HG03095 (cell line): ENCODE results near the gene PRM1.

Experiments used
- ATAC-seq: cut with Tn5 transposase; IDR thresholded peaks from one replicate; pipeline ENCODE4 v1.9.1; 2021; ENCODE audit warnings: moderate library complexity; ENCODE audit not compliant: unreplicated experiment

Gene PRM1

DNA sequence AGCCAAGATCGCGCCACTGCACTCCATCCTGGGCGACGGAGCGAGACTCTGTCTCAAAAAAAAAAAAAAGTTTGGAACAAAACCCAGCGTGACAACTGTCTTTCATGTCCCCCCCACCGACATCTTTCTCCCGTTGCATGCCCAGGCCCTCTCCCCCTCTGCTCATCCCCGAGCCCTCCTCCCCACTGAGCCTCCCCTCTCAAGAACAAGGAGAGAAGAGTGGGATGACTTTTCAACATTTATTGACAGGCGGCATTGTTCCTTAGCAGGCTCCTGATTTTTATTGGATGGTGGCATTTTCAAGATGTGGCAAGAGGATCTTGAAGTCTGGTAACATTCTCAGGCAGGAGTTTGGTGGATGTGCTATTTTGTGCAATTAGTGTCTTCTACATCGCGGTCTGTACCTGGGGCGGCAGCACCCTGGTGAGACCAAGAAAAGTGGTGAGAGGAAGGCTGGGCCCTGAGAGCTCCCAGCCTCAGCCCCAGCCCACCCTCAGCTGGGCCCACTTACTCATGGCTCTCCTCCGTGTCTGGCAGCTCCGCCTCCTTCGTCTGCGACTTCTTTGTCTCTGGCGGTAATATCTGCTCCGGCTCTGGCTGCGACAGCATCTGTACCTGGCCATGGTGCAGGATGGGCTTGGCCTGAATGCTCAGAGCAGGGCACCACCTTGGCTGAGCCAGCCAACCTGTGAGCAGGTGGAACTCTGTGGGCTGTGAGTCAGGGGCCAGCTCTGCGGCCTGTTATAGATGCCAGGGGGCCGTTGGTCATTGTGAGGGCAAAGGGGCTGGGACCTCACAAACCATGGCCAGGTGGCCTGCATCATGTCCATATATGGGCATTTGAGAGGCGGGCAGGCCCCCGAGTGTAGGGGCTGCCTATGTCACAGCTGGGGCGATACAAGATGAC, at the start of gene PRM1:
PRM1 (minus strand) TSS at position 715 of the 907 bp plus-strand sequence; CDS start at position 623, 92 bp downstream.
- ATAC-seq, result no peak

DNA sequence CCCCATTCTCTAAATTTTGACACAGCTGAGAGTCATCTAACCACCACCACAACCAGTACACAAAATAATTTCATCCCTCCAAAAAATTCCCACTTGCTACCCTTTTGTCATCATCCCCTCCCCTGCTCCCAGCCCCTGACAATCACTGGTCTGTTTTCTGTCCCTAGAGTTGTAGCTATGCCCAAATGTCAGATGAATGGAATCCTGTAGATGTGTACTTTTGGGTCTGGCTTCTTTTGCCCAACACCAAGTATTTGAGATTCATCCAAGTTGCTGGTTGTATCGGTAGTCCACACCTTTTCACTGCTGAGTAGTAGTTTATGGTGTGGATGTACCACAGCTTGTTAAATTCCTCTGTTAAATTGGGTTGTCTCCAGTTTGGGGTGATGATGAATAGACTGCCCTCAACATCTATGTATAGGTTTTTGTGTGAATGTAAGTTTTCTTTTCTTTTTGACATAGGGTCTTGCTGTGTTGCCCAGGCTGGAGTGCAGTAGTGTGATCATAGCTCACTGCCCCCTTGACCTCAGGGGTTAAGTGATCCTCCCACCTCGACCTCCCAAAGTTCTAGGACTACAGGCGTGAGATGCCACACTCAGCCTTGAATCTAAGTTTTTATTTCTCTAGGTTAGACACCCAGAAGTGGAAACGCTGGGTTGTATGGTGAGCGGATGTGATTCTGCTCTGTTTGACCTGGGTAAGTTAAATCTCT, 49.6 kb upstream of the PRM1 start:
- no peak for ATAC-seq

- no peak for ATAC-seq
These were observed 48.8 kb upstream of the PRM1 start for GRCh38 chr16:11329891-11330290.

DNA sequence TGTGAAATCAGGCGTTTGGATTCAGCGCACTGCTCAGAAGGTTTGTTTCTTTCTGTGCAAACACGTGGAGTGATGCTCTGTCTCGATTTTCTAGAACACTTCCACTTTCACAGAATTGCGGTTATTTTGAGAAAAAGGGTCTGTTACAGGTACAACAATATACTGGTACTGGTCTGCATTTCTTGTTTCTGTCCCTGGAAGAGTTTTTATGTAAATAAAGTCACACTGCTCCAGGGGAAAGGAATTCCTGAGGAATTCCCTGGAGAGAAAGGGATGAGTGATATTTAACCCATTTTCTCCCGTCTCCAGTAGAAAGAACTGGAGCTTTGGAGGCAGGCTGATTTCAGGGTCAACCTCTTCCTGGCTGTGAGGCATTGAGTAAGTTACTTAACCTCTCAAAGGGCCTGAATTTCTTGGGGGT, 48.0 kb upstream of the PRM1 start:
- no peak for ATAC-seq

- peak; percentile 71 for ATAC-seq
These were observed 47.3 kb upstream of the PRM1 start for GRCh38 chr16:11328172-11329070.

DNA sequence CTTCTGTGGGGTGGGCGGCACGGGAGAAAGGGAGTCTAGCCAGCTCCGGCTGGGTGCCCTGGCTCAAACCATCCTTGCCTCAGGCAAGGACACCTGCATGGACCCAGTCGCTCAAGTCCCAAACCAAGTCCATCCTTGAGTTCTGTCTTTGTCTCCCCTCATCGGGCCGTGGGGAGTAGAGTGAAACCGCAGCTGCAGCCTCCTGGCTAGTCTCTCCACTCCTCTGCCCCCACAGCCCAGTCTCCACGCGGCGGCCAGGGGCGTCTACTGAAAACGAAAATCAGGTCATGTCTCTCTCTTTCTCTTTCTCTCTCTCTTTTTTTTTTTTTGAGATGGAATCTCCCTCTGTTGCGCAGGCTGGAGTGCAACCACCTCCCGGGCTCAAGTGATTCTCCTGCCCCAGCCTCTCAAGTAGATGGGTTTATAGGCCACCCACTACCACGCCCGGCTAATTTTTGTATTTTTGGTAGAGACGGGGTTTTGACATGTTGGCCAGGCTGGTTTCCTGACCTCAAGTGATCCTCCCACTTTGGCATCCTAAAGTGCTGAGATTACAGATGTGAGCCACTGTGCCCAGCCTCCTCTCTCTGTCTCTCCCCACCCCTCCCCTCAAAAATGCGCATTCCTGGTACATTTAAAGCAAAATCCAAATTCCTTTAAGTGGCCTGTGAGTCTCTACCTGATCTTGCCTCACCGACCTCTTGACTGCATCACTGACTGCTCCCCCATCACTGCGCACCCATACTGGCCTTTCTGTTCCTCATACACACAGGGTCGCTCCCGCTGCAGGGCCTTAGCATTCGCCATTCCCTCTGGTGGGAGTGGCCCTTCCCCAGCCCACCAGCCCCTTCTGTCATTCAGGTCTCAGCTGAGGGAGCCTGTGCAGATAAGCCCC, 46.4 kb upstream of the PRM1 start:
- no peak for ATAC-seq

DNA sequence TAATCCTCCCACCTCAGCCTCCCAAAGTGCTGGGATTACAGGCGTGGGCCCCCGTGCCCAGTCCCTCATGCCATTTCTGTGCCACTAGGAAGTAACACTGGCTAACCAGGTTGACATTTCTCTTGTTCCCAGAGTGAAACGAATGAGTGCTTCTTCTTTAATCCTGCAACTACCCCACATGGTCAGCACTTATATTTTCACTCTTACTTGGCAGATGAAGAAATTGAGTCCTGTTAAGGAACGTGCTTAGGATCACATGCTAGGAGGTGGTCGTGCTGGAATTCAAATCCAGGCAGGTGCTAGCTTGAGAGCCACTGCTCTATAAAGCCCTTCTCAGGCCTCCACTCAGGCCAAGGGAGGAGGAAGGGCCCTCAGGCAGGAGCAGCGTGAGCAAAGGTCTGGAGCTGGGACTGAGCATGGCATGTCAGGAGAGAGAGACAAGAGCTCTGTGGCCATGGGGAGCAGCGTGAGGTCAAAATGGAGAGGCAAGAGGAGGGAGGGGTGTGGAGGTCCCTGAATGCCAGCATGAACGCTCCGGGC, 45.7 kb upstream of the PRM1 start:
- ATAC-seq, result no peak

GRCh38 chr16:11326084-11326736, 45.1 kb upstream of the PRM1 start:
- ATAC-seq, result no peak

GRCh38 chr16:11325404-11326083, 44.4 kb upstream of the PRM1 start:
- no peak for ATAC-seq

DNA sequence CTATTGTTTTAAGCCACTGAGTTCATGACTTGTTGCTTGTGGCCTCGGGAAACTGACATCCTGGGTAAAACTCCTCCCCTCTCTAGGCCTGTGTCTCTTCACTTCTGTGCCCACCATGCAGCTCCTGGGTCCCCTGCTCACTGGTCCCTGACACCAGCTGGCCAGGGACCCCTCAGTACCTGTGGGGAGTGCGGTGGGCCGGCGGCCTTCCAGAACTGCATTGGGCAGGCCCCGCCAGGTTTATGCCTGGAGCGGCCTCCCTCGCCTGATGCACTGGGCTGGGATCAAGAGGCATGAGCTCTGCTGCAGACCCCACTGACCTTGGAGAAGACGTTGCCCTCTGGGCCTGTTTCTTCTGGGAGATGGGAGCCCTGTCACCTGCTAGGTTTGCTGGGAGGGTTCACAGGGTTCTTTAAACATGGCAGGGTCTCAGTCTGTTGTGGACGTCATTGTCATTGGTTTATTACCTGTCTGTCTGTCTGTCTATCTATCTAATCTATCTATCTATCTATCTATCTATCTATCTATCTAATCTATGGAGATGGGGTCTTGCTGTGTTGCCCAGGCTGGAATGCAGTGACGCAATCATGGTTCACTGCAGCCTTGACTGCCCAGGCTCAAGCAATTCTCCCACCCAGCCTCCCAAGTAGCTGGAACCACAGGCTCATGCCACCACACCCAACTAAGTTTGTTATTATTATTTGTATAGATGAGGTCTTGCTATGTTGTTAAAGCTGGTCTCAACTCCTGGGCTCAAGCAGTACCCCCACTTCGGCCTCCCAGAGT, 42.6 kb upstream of the PRM1 start:
- ATAC-seq, result no peak

DNA sequence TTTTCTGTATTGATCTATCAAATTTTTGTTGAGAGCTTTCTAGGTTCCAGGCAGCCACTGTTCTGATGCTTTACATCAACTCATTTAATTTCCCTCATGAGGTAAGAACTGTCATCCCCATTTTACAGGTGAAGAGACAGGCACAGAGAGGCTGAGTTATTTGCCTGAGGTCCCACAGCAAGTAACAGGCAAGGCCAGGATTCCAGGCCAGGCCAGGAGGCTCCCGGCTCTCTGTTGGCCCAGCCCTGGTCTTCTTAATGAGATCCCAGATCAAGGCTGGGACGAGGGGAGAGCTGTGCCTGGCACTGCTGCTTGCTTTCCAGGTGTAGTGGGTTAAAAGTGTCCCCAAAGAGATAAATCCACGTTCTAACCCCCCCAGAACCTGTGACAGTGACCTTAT, 41.7 kb upstream of the PRM1 start:
- ATAC-seq, result no peak

DNA sequence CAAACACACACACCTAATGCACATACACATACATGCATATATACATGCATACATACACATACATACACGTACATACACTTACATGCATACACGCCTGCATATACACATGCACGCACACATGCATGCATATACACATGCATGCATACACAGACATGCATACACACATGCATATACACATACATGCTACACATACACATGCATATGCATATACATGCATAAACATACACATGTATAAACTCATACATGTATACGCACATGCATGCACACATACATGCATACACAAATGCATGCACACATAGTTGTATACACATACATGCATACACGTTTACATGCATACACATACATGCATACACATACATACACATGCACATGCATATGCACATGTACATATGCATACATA, 40.5 kb upstream of the PRM1 start:
- ATAC-seq, result no peak

- ATAC-seq, result no peak
These were observed 39.0 kb upstream of the PRM1 start for GRCh38 chr16:11320170-11320569.

- ATAC-seq, result no peak
These were observed 38.5 kb upstream of the PRM1 start for GRCh38 chr16:11319529-11320146.

DNA sequence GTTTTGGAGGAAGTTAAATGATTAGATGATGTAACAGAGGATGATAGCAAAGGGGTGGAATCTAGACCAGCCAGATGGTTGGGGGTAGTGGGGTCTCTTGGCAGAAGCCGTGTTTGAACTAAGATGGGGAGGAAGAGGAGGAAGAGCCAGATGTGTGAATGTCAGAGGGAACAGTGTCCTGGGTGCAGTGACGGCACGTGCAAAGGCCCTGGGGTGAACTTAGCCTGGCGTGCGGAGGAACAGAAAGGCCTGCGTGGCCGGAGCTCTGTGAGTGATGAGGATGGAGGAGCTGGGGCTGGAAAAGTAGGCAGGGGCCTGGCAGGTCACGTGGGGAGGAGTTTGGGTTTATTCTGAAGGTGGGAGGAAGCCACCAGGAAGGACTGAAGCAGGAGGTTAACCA, 37.7 kb upstream of the PRM1 start:
- no peak for ATAC-seq

DNA sequence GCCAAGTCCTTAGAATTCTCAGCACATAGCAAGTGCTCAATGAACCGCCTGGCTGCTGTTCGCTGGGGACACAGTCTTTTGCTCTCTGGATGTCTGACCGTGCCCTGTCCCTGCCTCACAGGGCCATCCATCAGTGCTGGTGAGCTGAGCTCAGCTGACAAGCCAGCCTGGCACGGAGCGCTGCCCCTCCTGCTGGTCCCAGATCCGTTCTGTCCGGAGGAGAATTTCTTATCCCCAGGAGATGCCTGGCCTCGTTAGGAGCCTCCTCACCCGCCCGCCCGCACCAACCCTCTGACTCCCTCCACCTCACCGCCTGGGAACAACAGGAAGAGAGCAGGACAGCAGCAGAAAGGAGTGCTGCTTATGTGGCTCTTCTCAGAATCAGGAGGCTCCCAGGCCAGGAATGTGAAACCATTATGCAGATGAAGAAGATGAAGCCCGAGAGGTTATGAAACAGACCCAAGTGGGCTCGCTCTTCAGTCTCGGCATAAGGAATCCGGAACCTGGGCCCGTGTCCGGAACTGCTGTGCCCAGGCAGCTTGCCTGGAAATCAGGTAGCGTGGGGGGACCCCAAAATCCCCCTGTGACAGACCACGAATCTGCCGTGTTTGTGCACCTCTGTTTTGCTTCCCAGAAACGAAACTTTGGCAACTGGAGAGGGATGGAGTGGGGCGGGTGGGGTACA, 35.3 kb upstream of the PRM1 start:
- ATAC-seq, result no peak

GRCh38 chr16:11315510-11315909, 34.4 kb upstream of the PRM1 start:
- no peak for ATAC-seq
